Activated T-cell treated with anti-CD3 and anti-CD28 coated beads for 4 hours (primary cell): ENCODE data around the gene FGF14.

Experiments
- DNase-seq: peaks from one replicate; pipeline ENCODE4 v3.0.0-alpha.2; 2020

The FGF14 gene

DNA sequence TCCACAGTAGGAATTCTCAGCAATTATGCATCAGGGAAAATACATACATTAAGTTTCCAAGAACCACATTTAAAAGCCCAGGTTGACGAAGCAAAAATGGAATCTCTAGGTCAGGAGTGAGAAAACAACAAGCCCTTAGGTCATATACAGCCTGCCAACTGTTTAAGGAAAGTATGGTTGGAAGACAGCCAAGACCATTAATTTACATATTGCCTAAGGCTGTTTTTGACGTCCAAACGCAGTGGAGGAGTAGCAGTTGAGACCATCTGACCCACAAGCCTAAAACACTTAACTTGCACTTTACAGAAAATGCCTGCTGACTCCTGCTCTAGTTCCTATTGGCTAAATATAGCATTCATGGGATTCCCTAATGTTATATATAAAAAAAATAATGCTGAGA is 650.4 kb downstream of the FGF14 start:
- no peak for DNase-seq

DNA sequence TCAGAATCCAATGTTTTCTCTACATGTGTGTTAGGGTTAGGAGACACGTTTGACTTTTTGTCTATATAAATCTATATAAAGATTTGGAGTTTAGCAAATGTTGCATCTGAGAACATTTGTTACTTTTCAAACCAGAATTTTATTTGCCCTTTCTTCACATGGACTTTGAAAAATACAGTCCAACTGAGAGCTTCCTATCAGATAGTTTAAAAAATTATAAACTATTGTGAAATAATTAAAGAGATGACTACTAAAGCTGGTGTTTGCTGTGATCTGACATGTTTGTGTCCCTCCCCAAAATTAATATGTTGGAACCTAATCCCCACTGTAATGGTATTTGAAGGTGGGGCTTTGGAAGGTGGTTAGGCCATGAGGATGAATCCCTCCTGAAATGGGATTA is 652.3 kb downstream of the FGF14 start:
- DNase-seq, result no peak

DNA sequence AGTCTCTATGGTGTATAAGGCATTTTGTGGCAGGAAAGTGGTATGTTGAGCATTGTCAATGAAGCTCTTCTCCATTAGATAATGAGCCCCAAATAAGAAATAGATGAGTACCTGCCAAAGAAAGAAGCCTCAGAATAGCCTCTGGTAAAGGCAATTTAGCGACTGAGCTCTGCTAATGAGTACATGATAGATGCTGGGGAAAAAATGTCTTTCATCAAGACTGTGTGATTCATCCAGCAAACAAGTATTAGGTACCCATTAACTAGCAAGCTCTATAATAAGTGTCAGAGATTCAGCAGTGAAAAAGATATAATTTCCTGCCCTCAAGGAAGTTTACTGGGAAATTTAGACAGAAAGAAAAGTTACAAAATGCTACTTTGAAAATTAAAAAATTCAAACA is 654.8 kb downstream of the FGF14 start:
- DNase-seq, result no peak

DNA sequence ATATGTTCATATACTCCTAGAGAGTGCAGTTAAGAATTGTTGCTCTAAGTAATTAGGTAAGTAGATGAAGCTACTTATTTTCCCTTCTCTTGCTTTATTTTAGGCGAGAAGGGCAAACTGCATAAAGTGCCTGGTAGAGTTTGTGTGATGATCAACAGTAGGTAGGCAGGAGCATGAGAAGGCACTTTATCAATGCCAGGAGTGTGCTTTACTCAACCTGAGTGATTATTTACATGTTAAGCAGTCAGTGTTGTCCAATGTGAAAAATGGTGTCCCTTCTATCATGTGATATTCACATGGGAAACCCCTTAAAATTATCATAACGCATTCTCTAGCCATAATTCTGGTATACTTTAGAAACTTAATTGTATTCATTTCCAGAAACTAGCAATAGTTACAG is 655.3 kb downstream of the FGF14 start:
- no peak for DNase-seq

DNA sequence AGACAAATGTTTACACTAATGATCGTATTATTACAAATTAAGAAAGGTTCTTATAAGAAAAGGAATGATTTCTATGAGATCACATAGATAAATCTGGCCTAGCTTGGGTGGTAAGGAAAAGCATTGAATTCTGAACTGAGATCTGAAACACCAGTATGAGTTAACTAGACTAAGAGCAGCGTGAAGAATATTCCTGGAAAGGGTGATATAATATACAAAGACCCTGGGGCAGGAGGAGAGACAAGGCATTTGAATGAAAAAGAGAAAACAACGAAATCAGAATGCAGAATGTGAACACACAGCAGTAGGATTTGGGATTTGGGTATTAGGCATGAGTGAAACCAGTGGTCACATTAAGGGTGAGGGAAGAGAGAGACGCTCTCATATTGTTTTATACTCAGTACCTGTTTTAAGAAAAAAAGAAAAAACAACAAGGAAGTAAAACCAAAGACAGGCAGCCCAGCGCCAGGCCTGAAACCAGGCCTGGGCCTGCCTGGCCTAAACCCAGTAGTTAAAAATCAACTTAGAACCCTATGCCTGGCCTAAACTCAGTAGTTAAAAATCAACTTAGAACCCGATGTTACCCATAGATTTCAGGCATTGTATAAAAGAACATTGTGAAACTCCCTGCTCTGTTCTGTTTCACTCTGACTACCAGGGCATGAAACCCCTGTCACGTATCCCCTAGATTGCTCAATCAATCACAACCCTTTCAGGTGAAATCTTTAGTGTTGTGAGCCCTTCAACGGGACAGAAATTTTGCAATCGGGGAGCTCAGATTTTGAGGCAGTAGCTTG is 662.3 kb downstream of the FGF14 start:
- DNase-seq, result no peak

DNA sequence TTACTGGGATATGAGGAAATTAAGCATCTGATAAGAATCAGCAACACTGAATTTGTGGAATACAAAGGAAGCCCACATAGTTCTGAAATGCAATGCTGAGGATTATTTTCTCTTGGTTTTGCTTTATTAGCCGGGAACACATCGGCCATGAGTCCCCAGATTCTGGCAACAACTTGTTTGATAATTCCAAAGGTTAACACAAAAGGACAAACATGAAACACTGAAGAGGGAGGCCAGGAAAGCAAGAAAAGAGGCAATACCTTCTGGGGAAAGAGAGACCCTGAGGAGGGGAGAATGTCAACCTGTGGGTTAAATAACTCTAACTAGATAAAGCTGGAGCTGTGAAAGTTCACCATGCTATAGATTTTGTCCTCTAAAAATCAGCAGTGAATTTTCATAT is 663.5 kb downstream of the FGF14 start:
- DNase-seq, result no peak

DNA sequence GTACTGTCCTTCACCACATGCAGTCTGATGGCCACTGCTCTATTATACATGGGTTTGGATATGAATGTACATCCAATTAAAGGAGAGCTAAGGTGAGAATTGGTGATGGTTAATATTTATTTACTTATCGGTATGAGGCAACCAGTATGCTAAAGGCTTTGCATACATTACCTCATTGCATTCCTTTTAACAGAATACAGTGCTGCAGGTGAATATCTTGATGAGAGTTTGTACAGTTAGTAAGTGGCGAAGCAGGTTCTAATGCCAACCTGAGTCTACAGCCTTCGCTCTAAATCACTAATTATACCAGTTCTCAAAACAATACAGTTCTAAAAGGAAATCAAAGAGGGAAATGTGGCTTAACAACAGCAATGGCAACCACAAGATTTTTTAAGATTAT is 665.3 kb downstream of the FGF14 start:
- DNase-seq, result no peak

DNA sequence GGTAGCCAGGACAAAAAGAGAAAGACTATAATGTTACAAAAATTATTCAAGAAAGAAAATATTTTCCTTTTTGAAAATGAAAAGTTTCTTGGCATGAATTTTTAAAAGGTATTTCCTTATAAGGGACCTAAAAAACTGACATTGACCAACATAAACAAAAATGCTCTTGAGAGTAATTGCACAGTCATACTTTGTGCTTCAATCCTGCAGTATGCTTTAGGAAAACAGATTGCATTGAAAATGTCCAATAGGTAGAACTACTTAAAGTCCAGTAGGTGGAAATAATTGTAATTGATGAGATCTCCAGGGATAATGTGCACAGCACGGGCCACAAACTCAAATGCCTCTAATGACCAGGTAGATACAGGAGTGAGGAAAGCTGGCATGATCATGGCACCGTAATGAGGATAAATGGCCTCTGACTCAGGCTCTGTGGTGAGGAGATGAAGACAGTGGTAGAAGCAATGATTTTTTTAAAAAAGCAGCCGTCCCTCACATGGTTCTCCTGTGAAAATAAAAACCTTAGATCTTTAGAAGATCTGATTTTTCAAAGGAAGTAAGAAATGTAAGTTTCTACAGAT is 671.3 kb downstream of the FGF14 start:
- no peak for DNase-seq

DNA sequence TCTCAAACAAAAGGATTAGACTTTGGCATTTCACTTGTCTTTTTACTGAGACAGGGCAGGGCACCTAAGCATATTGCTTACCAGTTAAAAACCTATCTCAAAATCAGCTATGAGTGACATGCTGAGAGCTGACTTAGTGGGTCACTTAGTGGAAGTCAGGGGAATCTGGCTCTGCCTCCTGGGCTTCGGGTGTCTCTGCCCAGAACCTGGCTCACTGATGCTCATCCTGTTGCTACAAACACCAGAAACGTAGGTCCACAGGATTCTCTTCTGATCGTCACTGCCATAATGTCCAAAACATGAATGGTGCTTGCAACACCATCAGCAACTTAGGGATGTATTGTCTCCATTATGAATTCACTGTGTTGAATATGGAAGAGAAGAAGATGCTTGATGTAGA is 673.2 kb downstream of the FGF14 start:
- DNase-seq, result no peak

DNA sequence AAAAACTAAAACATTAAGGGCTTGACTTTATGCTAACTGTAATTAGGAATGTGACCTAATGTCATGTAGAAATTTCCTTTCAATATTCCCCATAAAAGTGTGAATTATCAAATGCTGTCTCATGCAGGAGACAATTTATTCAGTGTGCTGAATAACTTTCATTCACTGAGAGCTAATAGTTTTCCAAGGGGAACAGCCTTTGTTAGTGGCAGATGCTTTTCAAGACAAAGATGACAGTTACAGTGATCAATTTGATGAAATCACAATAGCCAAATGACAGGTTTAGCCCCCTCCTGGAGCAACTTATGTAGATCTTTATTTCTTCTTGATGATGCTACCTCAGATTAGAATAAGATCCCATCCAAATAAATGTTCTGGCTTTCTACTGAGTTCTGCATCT is 673.8 kb downstream of the FGF14 start:
- DNase-seq, result no peak

DNA sequence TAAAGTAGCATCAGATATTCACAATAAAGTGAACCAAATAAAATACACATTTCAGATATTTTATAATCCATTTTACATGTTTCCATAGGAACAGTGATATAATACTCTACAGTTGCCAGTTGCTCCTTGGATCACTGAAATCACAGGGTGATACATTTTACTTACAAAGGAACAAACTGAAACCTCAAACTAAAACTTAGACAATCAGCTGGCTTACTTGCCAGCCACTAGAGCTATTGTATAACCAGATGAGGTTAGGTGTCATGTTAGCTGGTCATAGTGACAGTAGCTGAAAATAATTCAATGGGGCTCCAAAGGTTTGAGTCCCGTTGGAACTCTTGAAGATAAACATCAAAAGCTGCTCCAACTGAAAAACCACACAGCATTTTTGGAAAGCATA is 674.7 kb downstream of the FGF14 start:
- no peak for DNase-seq

DNA sequence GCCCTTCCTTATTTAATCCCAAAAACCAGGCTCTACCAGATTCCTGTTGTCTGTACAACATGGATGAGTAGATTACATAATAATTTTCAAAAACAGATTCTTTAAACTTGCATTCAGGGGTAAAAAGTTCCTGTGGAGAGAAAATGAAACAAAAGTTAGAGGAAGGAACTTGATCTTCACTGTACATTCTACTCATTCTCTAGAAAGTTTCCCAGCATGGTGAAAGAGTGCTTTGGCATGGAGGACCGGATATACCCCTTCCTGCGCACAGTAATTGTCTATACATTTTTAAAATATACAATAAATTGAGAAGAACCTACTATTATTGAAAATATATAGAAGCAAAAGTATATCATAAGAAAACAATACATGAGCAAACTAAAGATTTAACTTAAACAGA is 675.2 kb downstream of the FGF14 start:
- DNase-seq, result no peak

DNA sequence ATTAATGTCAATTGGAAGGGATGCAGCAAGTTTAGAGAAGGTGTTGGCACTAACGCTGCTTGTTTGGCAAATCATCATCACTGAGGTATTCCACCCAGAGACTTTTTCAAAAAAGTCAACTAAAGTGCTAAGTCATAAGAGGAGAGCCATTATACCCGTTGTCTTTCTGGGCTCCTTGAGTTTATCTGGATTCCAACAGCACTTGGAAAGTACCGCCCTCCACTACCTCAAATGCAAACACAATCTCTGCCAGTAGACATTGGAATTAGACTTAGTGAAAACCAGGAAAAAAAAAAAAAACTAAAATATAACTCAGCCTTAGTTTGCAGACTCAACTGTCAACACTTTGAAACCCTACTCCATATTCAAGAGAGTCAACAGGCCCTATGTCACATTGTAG is 683.4 kb downstream of the FGF14 start:
- no peak for DNase-seq

DNA sequence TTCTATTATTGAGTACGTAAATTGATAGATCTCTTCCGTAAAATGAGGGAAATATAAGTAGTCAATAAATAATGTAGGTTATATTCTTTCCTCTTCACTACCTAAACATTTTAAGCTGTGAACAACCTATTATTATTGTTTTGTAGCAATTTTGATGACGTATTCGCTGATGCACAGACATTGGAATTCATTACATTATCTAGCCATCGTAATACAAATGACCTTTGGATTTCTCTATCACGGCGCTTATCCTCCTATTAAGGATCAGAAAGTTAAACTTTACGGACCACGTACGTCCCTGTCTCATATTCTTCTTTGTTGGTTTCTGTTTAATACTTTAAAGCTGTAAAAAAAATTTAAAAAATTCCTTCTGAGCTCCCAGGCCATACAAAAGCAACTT is 684.5 kb downstream of the FGF14 start:
- DNase-seq, result no peak

DNA sequence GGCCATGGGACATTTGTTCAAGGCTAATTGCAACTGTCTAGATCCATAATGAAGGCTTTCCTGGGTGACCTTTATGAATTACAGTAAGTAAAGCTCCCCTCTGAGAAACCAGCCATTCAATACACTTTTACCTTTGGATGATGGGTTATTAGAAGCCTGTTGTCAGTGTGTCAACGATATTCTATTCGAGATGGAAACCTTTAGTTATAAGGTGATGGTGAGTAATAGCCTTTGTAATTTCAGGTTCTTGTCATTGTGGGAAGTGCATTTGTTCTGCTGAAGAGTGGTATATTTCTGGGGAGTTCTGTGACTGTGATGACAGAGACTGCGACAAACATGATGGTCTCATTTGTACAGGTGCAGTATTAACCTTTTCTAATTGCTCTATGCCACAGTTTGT is 687.7 kb downstream of the FGF14 start:
- no peak for DNase-seq

DNA sequence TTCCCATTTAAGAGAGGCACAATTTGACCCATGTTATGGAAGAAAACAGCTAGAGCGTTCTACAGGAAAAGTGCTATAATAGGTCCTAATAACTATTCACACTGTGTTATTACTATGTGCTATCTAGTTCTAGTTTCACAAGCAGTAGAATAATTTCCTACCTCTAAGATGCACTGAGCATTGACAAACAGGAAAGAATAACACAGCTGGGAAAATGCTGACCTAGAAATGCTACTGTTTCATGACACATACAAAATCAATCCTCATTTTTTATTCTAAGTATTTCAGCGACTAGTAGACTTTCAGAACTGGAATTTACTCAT is 689.9 kb downstream of the FGF14 start:
- no peak for DNase-seq

DNA sequence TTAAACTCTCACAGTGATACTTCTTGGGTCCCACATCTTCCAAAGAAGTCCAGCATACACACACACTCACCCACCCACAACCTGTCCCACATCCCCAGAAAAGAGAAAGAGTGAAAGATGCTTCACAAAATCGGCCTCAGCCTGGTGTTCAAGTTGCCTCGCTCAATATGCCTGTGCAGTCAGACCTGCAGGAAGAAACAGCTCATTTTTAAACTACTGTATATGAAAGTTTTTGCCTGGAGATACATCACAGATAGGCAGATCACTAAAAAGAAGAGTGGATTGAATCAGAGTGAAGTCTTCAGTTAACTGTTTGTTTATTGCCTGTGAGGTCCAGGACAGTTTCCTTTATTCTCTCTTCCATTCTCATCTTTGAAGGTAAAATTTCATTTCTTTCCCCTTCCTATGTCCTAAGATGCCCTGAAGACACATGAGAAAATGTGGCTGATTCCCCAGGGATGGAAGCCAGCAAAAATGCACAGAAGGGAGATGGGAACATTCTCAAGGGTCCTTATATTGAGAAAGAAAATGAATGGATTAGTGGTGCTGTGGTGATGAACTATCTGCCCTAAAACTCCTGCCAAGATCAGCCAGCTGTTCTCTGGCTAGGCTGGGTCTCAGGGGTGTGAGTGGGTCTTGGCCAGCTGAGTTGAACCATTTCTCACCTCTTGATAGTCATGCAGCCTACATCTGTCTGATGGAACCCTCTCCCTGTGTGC is 690.4 kb downstream of the FGF14 start:
- DNase-seq, result no peak

DNA sequence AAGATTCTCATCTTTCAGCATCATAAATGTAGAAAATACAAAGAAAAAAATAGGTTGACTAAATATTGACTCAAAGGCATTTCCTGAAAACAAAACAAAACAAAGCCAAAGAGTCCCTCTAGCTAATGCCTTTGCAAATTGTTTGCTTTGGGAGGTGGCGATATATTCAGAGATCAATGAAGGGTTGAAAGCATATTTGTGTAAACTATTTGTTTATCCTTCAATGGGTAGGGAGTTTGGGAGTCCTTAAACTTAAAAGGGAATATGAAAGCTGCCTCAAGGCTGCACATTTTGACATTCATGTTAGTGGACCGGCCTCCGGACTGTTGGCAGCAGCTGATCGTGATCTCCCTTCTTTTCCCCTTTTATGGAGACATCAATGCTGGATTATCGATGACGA is 691.9 kb downstream of the FGF14 start:
- DNase-seq, result no peak

DNA sequence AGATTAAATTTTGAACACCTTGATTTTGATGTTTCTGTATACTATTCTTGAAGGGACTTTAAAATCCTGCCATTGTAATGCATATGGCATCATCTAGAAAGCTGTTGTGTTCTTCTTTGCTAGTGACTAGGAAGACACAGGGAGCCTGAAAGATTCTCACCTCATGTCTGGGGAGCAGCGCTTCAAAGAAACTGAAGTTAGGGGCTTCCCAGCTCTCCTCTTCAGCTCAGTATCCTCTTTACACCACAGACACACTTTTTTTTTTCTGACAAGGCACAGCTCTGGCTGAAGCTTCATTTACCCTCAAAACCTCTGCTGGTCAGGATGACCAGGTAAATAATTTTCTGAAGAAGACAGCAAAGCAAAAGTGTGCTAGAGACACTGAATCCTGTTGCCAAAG is 693.7 kb downstream of the FGF14 start:
- no peak for DNase-seq

DNA sequence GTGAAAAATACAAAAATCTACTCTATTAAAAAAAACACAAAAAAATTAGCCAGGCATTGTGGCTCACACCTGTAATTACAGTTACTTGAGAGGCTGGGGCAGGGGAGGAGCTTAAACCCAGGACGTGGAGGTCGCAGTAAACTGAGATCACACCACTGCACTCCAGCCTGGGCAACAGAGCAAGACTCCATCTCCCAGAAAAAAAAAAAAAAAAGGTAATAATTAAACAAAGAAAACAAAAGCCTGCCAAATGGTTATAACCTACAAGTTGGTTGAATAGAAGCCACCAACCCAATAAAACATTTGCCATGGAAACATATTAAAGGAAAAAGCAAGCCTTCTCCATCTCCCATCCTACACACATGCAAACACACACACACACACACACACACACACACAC is 694.2 kb downstream of the FGF14 start:
- DNase-seq, result no peak

DNA sequence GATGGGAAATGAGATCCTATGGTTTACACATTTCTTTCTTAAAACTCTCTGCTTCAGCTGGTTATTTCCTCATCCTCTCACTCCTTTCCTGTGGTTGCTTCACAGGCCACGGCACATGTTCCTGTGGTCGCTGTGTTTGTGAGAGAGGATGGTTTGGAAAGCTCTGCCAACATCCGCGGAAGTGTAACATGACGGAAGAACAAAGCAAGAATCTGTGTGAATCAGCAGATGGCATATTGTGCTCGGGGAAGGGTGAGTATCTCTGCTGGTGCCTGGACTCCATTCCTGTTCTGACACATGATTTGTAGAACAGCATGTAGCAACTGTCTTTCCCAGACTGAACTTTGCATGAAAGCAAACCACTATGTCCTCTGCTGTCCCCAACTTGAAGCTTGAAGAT is 695.2 kb downstream of the FGF14 start:
- no peak for DNase-seq

DNA sequence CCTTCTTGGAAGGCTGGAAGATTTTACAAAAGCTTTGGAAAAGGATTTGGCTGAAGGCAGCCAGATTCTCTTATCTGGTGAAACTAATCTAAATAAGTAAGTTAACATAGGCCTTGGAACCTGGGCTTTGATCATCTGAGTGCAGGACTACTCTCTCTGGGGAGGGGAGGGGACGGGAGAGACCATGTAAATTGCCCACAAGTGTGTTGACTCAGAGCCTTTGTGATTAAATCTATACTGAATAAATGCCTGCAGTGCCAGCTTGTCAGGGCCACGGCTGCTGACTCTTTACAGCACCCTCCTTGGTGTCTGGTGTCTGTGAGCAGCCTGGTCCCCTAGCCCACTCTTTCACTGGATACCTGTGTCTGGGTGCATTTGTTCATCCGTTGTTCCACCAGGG is 698.0 kb downstream of the FGF14 start:
- no peak for DNase-seq

DNA sequence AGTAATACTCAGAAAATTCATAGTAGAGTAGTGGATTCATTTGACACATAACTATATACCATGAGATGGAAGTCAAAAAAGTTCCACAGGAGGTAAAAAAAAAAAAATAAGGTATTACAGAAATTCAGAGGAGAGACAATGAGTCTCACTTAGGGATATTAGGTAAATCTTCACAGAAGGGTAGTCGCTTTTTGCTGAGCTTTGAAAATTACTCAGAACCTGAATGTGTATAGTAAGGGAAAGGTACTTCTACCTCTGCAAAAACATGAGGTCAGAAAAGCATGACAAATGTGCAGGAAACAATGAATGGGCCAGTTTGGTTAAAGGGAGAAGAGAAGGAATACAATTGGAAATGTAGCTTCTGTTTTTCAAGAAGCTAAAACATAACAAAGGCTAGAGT is 698.8 kb downstream of the FGF14 start:
- no peak for DNase-seq

DNA sequence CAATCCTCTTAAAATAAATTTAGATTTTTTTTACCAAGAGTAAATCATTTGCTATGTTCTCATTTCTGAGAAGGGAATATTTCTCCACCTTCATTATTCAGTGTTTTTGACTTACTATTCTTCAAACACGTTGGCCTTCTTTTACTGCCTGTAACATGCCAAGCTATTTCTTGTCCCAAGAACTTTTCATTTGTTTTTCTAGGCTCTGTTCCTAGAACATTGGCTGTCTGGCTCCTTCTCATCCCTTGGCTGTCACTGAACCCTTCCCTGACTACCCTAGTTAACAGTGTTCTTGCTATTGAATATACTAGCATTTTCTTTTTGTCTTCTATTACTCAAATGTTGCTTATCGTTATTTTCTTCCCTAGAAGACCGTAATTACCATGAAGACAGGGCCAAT is 701.2 kb downstream of the FGF14 start:
- no peak for DNase-seq

DNA sequence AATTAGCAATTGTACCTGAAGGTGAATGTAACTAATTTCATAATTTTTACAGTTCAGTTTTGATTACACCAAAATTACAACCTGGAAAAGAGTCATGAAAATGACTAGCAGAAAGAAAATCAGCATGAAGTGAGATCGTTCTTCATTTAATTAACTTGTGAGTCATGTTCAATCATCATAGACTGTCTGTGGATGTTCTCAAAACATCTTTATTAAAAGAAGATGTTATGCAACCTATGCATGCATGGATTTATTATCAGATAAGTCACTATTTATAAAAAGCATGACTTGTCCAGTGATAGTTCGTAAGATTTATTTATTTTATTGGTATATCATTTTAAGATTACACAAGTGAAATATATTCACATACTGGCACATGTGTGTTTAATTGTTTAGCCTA is 703.4 kb downstream of the FGF14 start:
- no peak for DNase-seq
